Ishikawa (cell line): ENCODE measurements around the gene PKNOX1.

Experiments used
- CEBPB ChIP-seq: IDR thresholded peaks from 2 replicates; pipeline ENCODE4 v1.6.1; 2012
- CREB1 ChIP-seq: IDR thresholded peaks from 2 replicates; pipeline ENCODE4 v1.6.1; 2012; ENCODE audit warnings: low read depth
- EGR1 ChIP-seq: IDR thresholded peaks from 2 replicates; pipeline ENCODE4 v1.6.1; 2012
- EP300 ChIP-seq: IDR thresholded peaks from 2 replicates; pipeline ENCODE4 v1.6.1; 2012; ENCODE audit warnings: borderline replicate concordance
- FOXM1 ChIP-seq: IDR thresholded peaks from 2 replicates; pipeline ENCODE4 v1.6.1; 2012; ENCODE audit warnings: low read depth, borderline replicate concordance
- MAX ChIP-seq: IDR thresholded peaks from 2 replicates; pipeline ENCODE4 v1.6.1; 2012
- NFIC ChIP-seq: IDR thresholded peaks from 2 replicates; pipeline ENCODE4 v1.6.1; 2012
- RAD21 ChIP-seq: IDR thresholded peaks from 2 replicates; pipeline ENCODE4 v1.6.1; 2012; ENCODE audit warnings: low read depth
- REST ChIP-seq: IDR thresholded peaks from 2 replicates; pipeline ENCODE4 v1.6.1; 2012; ENCODE audit warnings: low read depth, mild to moderate bottlenecking
- TAF1 ChIP-seq: IDR thresholded peaks from 2 replicates; pipeline ENCODE4 v1.6.1; 2012; ENCODE audit warnings: low read depth, mild to moderate bottlenecking
- TCF12 ChIP-seq: IDR thresholded peaks from 2 replicates; pipeline ENCODE4 v1.6.1; 2012; ENCODE audit warnings: low read depth
- TEAD4 ChIP-seq: IDR thresholded peaks from 2 replicates; pipeline ENCODE4 v1.6.1; 2012
- USF1 ChIP-seq: IDR thresholded peaks from 2 replicates; pipeline ENCODE4 v1.6.1; 2012
- YY1 ChIP-seq: IDR thresholded peaks from 2 replicates; pipeline ENCODE4 v1.6.1; 2012; ENCODE audit warnings: low read depth
- ZBTB7A ChIP-seq: IDR thresholded peaks from 2 replicates; pipeline ENCODE4 v1.6.1; 2012; ENCODE audit warnings: low read depth

The PKNOX1 gene

GRCh38 chr21:42942244-42942643 is 32.1 kb upstream of the PKNOX1 start:
- TF ChIP-seq REST (no peak), NFIC (no peak), TAF1 (no peak), EGR1 (no peak), TEAD4 (no peak), USF1 (no peak), ZBTB7A (no peak), EP300 (no peak), TCF12 (no peak), FOXM1 (no peak), CREB1 (no peak), YY1 (no peak)

- TF ChIP-seq CREB1 (no peak), TAF1 (0 out of 2 replicates have a peak, but pooled peaks have one; percentile 10)
Measured at GRCh38 chr21:42956824-42957630, 17.3 kb upstream of the PKNOX1 start.

- no peak for TF ChIP-seq USF1
Measured at GRCh38 chr21:42959728-42960127, 14.6 kb upstream of the PKNOX1 start.

- TF ChIP-seq CEBPB (no peak), TCF12 (no peak), RAD21 (no peak), MAX (no peak), EP300 (no peak)
Measured at GRCh38 chr21:42962380-42963007, 11.9 kb upstream of the PKNOX1 start.

GRCh38 chr21:42964086-42964485 is 10.3 kb upstream of the PKNOX1 start:
- TF ChIP-seq MAX (no peak), FOXM1 (no peak), CEBPB (no peak), NFIC (no peak), RAD21 (no peak), ZBTB7A (no peak), CREB1 (no peak), USF1 (no peak), EGR1 (no peak), TAF1 (no peak), TCF12 (no peak), YY1 (no peak), EP300 (no peak), REST (no peak), TEAD4 (no peak)

- TF ChIP-seq EP300, result no peak
- no peak for TF ChIP-seq TCF12
- no peak for TF ChIP-seq RAD21
- TF ChIP-seq YY1, result no peak
- no peak for TF ChIP-seq TEAD4
- TF ChIP-seq NFIC, result no peak
- TF ChIP-seq MAX, result no peak
- TF ChIP-seq ZBTB7A, result no peak
- TF ChIP-seq USF1, result no peak
- no peak for TF ChIP-seq CREB1
- no peak for TF ChIP-seq CEBPB
- no peak for TF ChIP-seq EGR1
- TF ChIP-seq REST, result no peak
- TF ChIP-seq FOXM1, result no peak
- no peak for TF ChIP-seq TAF1
Measured at GRCh38 chr21:42964546-42965210, 9.7 kb upstream of the PKNOX1 start.
